GM23338 (cell line): ENCODE results near the gene CRACR2A. TPM values are rescaled to one million over a fixed set of nuclear protein-coding genes. Genes with fewer than 3 reads are reported as not detected.

Source experiments
- ATAC-seq: fragments of 200-7000 bp; cut with Tn5 transposase; 3 replicates; pipeline ENCODE4 v1.9.1; 2020
- DNase-seq: peaks from one replicate; pipeline ENCODE4 v3.0.0-alpha.2; 2015; ENCODE audit warnings: low spot score
- H2AFZ ChIP-seq: fragments of 200-600 bp; sonication (generic); 2 replicates; pipeline ENCODE4 v1.8.0; 2016; ENCODE audit warnings: antibody characterized with exemption, mild to moderate bottlenecking, moderate library complexity
- H3F3A ChIP-seq: fragments of 200-600 bp; sonication (generic); replicated peaks from 2 replicates; pipeline ENCODE4 v1.8.0; 2017; ENCODE audit warnings: antibody characterized with exemption, mixed run types, low read depth
- H3K27ac ChIP-seq: fragments of 200-600 bp; sonication (generic); 2 replicates; pipeline ENCODE4 v1.6.1; 2016; ENCODE audit warnings: low read depth
- H3K27me3 ChIP-seq: fragments of 200-600 bp; sonication (generic); 2 replicates; pipeline ENCODE4 v1.8.0; 2016; ENCODE audit warnings: mild to moderate bottlenecking, mixed run types, moderate library complexity; ENCODE audit not compliant: insufficient read depth
- H3K36me3 ChIP-seq: fragments of 200-600 bp; sonication (generic); 2 replicates; pipeline ENCODE4 v1.8.0; 2016; ENCODE audit warnings: mild to moderate bottlenecking; ENCODE audit not compliant: insufficient read depth
- H3K4me1 ChIP-seq: fragments of 200-600 bp; sonication (generic); 2 replicates; pipeline ENCODE4 v1.8.0; 2016; ENCODE audit warnings: mild to moderate bottlenecking, moderate library complexity; ENCODE audit not compliant: insufficient read depth
- H3K4me2 ChIP-seq: fragments of 200-600 bp; sonication (generic); 2 replicates; pipeline ENCODE4 v1.7.1; 2017; ENCODE audit warnings: mixed run types
- H3K4me3 ChIP-seq: fragments of 200-600 bp; sonication (generic); 2 replicates; pipeline ENCODE4 v1.6.1; 2016; ENCODE audit warnings: mixed run types
- H3K79me2 ChIP-seq: fragments of 200-600 bp; sonication (generic); replicated peaks from 2 replicates; pipeline ENCODE4 v1.8.0; 2017; ENCODE audit warnings: mild to moderate bottlenecking; ENCODE audit not compliant: insufficient read depth
- H3K9me2 ChIP-seq: fragments of 200-600 bp; sonication (generic); 2 replicates; pipeline ENCODE4 v1.8.0; 2017; ENCODE audit not compliant: insufficient read depth
- H4K20me1 ChIP-seq: fragments of 200-600 bp; sonication (generic); replicated peaks from 2 replicates; pipeline ENCODE4 v1.8.0; 2017; ENCODE audit warnings: mild to moderate bottlenecking; ENCODE audit not compliant: insufficient read depth
- H3K27ac Mint-ChIP-seq: 2 replicates; pipeline ENCODE4 v1.8.0; 2020; ENCODE audit warnings: inconsistent platforms, mild to moderate bottlenecking, moderate library complexity, mixed read lengths
- H3K27me3 Mint-ChIP-seq: 3 replicates; pipeline ENCODE4 v1.8.0; 2022; ENCODE audit warnings: low read depth, mild to moderate bottlenecking, moderate library complexity, mixed read lengths, inconsistent platforms; ENCODE audit not compliant: insufficient read depth, poor library complexity
- H3K36me3 Mint-ChIP-seq: 3 replicates; pipeline ENCODE4 v1.8.0; 2021; ENCODE audit warnings: low read depth, mild to moderate bottlenecking, inconsistent platforms, moderate library complexity, mixed read lengths
- H3K4me1 Mint-ChIP-seq: 3 replicates; pipeline ENCODE4 v1.8.0; 2020; ENCODE audit warnings: mild to moderate bottlenecking, inconsistent platforms, mixed read lengths
- H3K4me3 Mint-ChIP-seq: 3 replicates; pipeline ENCODE4 v1.8.0; 2021; ENCODE audit warnings: moderate library complexity, mild to moderate bottlenecking, inconsistent platforms, mixed read lengths
- H3K9me3 Mint-ChIP-seq: 3 replicates; pipeline ENCODE4 v1.8.0; 2020; ENCODE audit warnings: moderate library complexity, mild to moderate bottlenecking, inconsistent platforms, mixed read lengths
- CTCF ChIP-seq, 2 experiments: fragments of 200-600 bp in 1 of 2; sonication (generic) in 1 of 2; conservative IDR thresholded peaks; 2 replicates each; pipeline versions ENCODE4 v1.5.1 to v1.6.1; 2016 to 2017; ENCODE audit warnings: antibody characterized with exemption in 2 of 2, low read depth in 2 of 2, mild to moderate bottlenecking in 2 of 2, moderate library complexity in 1 of 2
- ETS1 ChIP-seq: IDR thresholded peaks from 2 replicates; pipeline ENCODE4 v1.6.1; 2016; ENCODE audit warnings: antibody characterized with exemption
- ZNF462 ChIP-seq: fragments of 250-450 bp; sonication (Bioruptor Pico); IDR thresholded peaks from 2 replicates; pipeline ENCODE4 v1.5.0; 2020; ENCODE audit warnings: mild to moderate bottlenecking, moderate library complexity
- polyA plus RNA-seq: library from polyadenylated mRNA; unstranded; fragments of >200 nt; fragmentation: Nextera tagmentation; extraction: Ambion mirVana; gene quantifications from 2 replicates; pipeline ENCODE4 v1.2.1, GENCODE V29; 2016
- total RNA-seq: library from RNA; depleted of rRNA; stranded (reverse); fragments of >200 nt; shearing (Covaris generic); gene quantifications from 2 replicates; pipeline ENCODE4 v1.2.3, GENCODE V29; 2014

CRACR2A gene
- total and polyA plus RNA-seq, 2 experiments from 2014 or later: 1.5 to 3.0 TPM

- Mint-ChIP-seq H3K27ac (no peak overlapping the region), H3K4me3 (no peak overlapping the region), H3K36me3 (no peaks in the 10 kb centered on the region), H3K4me1 (peaks cover 5% of the 10 kb centered on the region; the same call in 2 of the 3 replicates), H3K9me3 (0 out of 3 replicates have a peak, but pooled peaks cover 2% of the 10 kb centered on the region), H3K27me3 (peaks cover 3% of the 10 kb centered on the region)
- Histone ChIP-seq H3F3A (no peaks in the 10 kb centered on the region), H3K27ac (no peak overlapping the region), H3K27me3 (no peaks in the 10 kb centered on the region), H2AFZ (no peak overlapping the region), H3K4me1 (0 out of 2 replicates have a peak, but pooled peaks cover 6% of the 10 kb centered on the region), H3K4me2 (no peak overlapping the region), H3K36me3 (no peaks in the 10 kb centered on the region), H4K20me1 (no peaks in the 10 kb centered on the region), H3K79me2 (no peaks in the 10 kb centered on the region), H3K4me3 (no peak overlapping the region), H3K9me2 (no peaks in the 10 kb centered on the region)
- no peak for TF ChIP-seq ZNF462 (CRISPR knock-in tag)
- TF ChIP-seq ETS1: no peak
- 0 out of 4 replicates have a peak, but pooled peaks of 1 of the 2 experiments have one; percentile 6 for TF ChIP-seq CTCF (conservative IDR thresholded peaks at IDR 0.05; ENCODE audit: low read depth in 2 of 2)
- peak; percentile 96 for ATAC-seq
- DNase-seq: no peak
Measured at GRCh38 chr12:3587402-3588013, 165.4 kb downstream of the CRACR2A start.
